ENCODE data around the gene MGST3.
"Not testable (repeated sequence)": the region's sequence is repeated elsewhere in the genome, so short reads cannot be mapped to it uniquely, and the experiment has no call there.

The MGST3 gene

GRCh38 chr1:165647970-165648369 lies 16.9 kb downstream of the MGST3 start:
- no peak for TF ChIP-seq CTCF (conservative IDR thresholded peaks at IDR 0.05)
- no peak overlapping the region for H3K27ac ChIP-seq

GRCh38 chr1:165648919-165649572 lies 18.0 kb downstream of the MGST3 start:
- H3K27ac ChIP-seq: no peak overlapping the region
- no peak for TF ChIP-seq CTCF (conservative IDR thresholded peaks at IDR 0.05)

GRCh38 chr1:165650981-165651625 lies 20.1 kb downstream of the MGST3 start:
- H3K27ac ChIP-seq: no peak overlapping the region
- no peak for TF ChIP-seq CTCF (conservative IDR thresholded peaks at IDR 0.05)

- not testable (repeated sequence) for H3K27ac ChIP-seq
Observed at GRCh38 chr1:165658766-165659580, 27.9 kb downstream of the MGST3 start.

- no peak for TF ChIP-seq CTCF (conservative IDR thresholded peaks at IDR 0.05)
- H3K27ac ChIP-seq: no peak overlapping the region
Observed at GRCh38 chr1:165659581-165659895, 28.5 kb downstream of the MGST3 start.

- TF ChIP-seq CTCF (conservative IDR thresholded peaks at IDR 0.05): no peak
- H3K27ac ChIP-seq: no peak overlapping the region
Observed at GRCh38 chr1:165661703-165662102, 30.7 kb downstream of the MGST3 start.

- H3K27ac ChIP-seq: no peak overlapping the region
- no peak for TF ChIP-seq CTCF (conservative IDR thresholded peaks at IDR 0.05)
Observed at GRCh38 chr1:165662186-165662585, 31.2 kb downstream of the MGST3 start.

All from VCaP (cell line).